Measurements from ENCODE around the gene ZNF555.

DNA sequence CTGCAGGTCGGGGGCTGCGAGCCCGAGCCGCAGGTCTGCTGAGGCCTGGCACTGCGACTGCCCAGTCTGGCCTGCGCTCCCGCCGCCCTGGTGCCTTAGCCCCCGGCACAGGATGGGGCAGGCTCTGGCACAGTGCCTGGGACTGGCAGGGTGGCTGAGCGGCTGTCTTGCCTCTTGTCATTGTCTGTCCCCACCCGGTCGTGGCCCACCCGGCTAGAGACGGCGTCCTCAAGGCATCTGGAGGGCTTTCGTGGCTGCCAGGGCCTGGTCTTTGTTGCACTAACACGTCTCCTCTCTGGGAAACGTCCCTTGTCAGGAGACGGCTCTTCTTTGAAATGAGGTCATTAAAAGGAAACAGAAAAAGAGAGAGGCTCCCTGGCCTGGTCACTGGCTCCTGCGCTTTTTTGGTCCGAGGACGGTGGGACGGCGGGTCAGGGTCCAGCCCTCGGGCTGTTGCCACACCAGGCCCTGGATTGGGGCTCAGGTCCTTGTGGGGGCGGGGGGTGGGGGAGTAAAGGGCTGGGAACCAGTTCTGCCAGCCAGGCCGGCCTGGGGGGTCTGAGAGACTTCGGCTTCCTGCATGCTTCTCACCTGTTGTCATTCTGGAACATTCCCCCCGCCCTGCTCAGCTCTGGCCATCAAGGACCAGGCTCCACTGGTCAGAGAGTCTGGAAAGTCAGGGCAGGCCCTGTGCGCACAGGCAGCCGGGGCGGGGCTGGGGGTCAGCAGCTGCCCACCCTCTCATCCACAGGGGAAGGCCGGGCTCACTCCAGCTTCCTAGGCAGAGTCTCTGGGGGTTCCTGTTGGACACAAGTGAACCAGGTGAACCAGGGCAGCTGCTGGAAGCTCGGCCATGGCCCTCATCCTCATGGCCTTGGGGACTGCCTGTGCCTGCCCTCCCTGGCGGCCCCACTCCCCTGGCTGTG, 27.8 kb upstream of the ZNF555 start:
- TF ChIP-seq POLR2AphosphoS5 (IDR thresholded peaks at IDR 0.05; ENCODE audit: low read depth, low read length) (no peak), TAF1 (IDR thresholded peaks at IDR 0.05; ENCODE audit: borderline replicate concordance, insufficient read depth, low read length) (no peak)
